AG04450 (cell line): Measurements from ENCODE around the gene C9. TPM values are rescaled to one million over a fixed set of nuclear protein-coding genes. Genes with fewer than 3 reads are reported as not detected.
"Not testable (repeated sequence)": the region's sequence is repeated elsewhere in the genome, so short reads cannot be mapped to it uniquely, and the experiment has no call there.

ENCODE experiments used
- CTCF ChIA-PET: fragments of 300-600, 350-600 bp; formaldehyde crosslinking; extraction: SDS; loops from one replicate; lab custom pipeline; 2022; ENCODE audit warnings: antibody characterized with exemption, inconsistent platforms; lab: Charles Lee
- POLR2A ChIA-PET: fragments of 350-600 bp; formaldehyde crosslinking; extraction: SDS; loops from one replicate; lab custom pipeline; 2021; ENCODE audit warnings: antibody characterized with exemption, inconsistent platforms; lab: Yijun Ruan, JAX
- DNase-seq: peaks from one replicate; pipeline ENCODE4 v3.0.0-alpha.2; 2011; ENCODE audit warnings: low read depth, low spot score
- H3K27ac ChIP-seq: one replicate; pipeline ENCODE4 v1.5.1; 2012; ENCODE audit warnings: low read depth, low read length, control low read depth
- H3K27me3 ChIP-seq: one replicate; pipeline ENCODE4 v1.6.0; 2012; ENCODE audit warnings: low read length; ENCODE audit not compliant: control insufficient read depth, insufficient read depth
- H3K4me3 ChIP-seq: 2 replicates; pipeline ENCODE4 v1.5.1; 2011; ENCODE audit warnings: mild to moderate bottlenecking, low read depth, low read length, control low read depth
- H3K9me3 ChIP-seq: 2 replicates; pipeline ENCODE4 v1.5.1; 2012; ENCODE audit warnings: low read length; ENCODE audit not compliant: control insufficient read depth, insufficient read depth
- CTCF ChIP-seq: IDR thresholded peaks from 2 replicates; pipeline ENCODE4 v1.5.1; 2011; ENCODE audit warnings: low read depth, low read length, control low read depth, inconsistent platforms
- polyA plus RNA-seq: library from polyadenylated mRNA; depleted of rRNA; stranded (reverse); fragments of >200 nt; gene quantifications from 2 replicates; pipeline ENCODE4 v1.2.3, GENCODE V29; 2011

The C9 gene
- polyA plus RNA-seq, 1 experiment, result not detected

- H3K27me3 ChIP-seq, result peaks cover 3% of the 10 kb centered on the region
- TF ChIP-seq CTCF, result no peak
- ChIA-PET POLR2A (no interaction called here), CTCF (no interaction called here)
- no peak for DNase-seq
- H3K27ac ChIP-seq, result no peak overlapping the region
- H3K4me3 ChIP-seq, result no peak overlapping the region
- H3K9me3 ChIP-seq, result no peaks in the 10 kb centered on the region
Observed at GRCh38 chr5:39249069-39249468, 115.2 kb downstream of the C9 start.

GRCh38 chr5:39240750-39241149 lies 123.5 kb downstream of the C9 start:
- TF ChIP-seq CTCF, result no peak
- CTCF ChIA-PET, result interaction anchor here (1.3 to 1.5 kb wide), 2 partner anchors 23 to 42 kb away, joined by 3 to 8 read pairs; no protein-coding TSS in a partner anchor
- no peak for DNase-seq
- Histone ChIP-seq H3K27me3 (peaks cover 2% of the 10 kb centered on the region), H3K9me3 (no peaks in the 10 kb centered on the region), H3K27ac (no peak overlapping the region), H3K4me3 (no peak overlapping the region)
- POLR2A ChIA-PET, result no interaction called here

GRCh38 chr5:39238366-39239105 lies 125.8 kb downstream of the C9 start:
- Histone ChIP-seq H3K9me3 (no peaks in the 10 kb centered on the region), H3K27me3 (peaks cover 2% of the 10 kb centered on the region), H3K4me3 (no peak overlapping the region), H3K27ac (no peak overlapping the region)
- no peak for DNase-seq
- CTCF ChIA-PET, result no interaction called here
- POLR2A ChIA-PET, result no interaction called here
- TF ChIP-seq CTCF, result no peak

GRCh38 chr5:39236718-39237117 lies 127.6 kb downstream of the C9 start:
- ChIA-PET POLR2A (no interaction called here), CTCF (no interaction called here)
- Histone ChIP-seq H3K27ac (no peak overlapping the region), H3K4me3 (no peak overlapping the region), H3K27me3 (peaks cover 2% of the 10 kb centered on the region), H3K9me3 (no peaks in the 10 kb centered on the region)
- no peak for DNase-seq
- no peak for TF ChIP-seq CTCF

GRCh38 chr5:39235648-39236047 lies 128.6 kb downstream of the C9 start:
- Histone ChIP-seq H3K27me3 (peaks cover 2% of the 10 kb centered on the region), H3K4me3 (no peak overlapping the region), H3K27ac (no peak overlapping the region), H3K9me3 (no peaks in the 10 kb centered on the region)
- no peak for DNase-seq
- TF ChIP-seq CTCF, result no peak
- ChIA-PET CTCF (interaction anchor here (4.4 kb wide), 1 partner anchor 18 kb away, joined by 23 read pairs; no protein-coding TSS in a partner anchor), POLR2A (no interaction called here)

- H3K27me3 ChIP-seq, POLR2A ChIA-PET, H3K9me3 ChIP-seq, H3K4me3 ChIP-seq, DNase-seq, H3K27ac ChIP-seq: not testable (repeated sequence)
- CTCF ChIA-PET, result interaction anchor here (1.5 to 4.4 kb wide), 2 partner anchors 17 to 49 kb away, joined by 3 to 23 read pairs; no protein-coding TSS in a partner anchor
Observed at GRCh38 chr5:39234494-39234893, 129.8 kb downstream of the C9 start.
